Measurements from ENCODE around the gene ACSL6. TPM values are rescaled to one million over a fixed set of nuclear protein-coding genes. Genes with fewer than 3 reads are reported as not detected.

ACSL6 gene
- polyA plus RNA-seq, 4 donors = 0.89 to 4.9 (median 2.7) TPM

GRCh38 chr5:131976414-131977211, 34.8 kb downstream of the ACSL6 start:
- Histone ChIP-seq H3K36me3 (ENCODE audit: control insufficient read depth in 3 of 3, insufficient read depth in 2 of 3, low read depth in 1 of 3, low read length in 3 of 3) (no peaks in the 10 kb centered on the region), H3K27me3 (ENCODE audit: control insufficient read depth in 3 of 3, insufficient read depth in 3 of 3, low read length in 3 of 3) (no peaks in the 10 kb centered on the region), H3K9me3 (ENCODE audit: control insufficient read depth in 2 of 2, insufficient read depth in 1 of 2, low read depth in 1 of 2, low read length in 1 of 2) (no peaks in the 10 kb centered on the region), H3K27ac (ENCODE audit: low read depth in 1 of 3, low read length in 2 of 3) (no peak overlapping the region), H3K4me3 (ENCODE audit: low read depth in 1 of 3, low read length in 3 of 3) (no peak overlapping the region), H3K4me1 (ENCODE audit: control insufficient read depth in 3 of 3, insufficient read depth in 2 of 3, low read depth in 1 of 3, low read length in 2 of 3) (peaks cover 0 to 7% (median 3%) of the 10 kb centered on the region in 3 donors)
- WGBS, 3 donors = 91% methylated on average over 6 of the region's 6 CpGs
- DNase-seq (no peak), FAIRE-seq (no peak)

GRCh38 chr5:131974956-131975726, 36.3 kb downstream of the ACSL6 start:
- Histone ChIP-seq H3K4me3 (ENCODE audit: low read depth in 1 of 3, low read length in 3 of 3) (no peak overlapping the region), H3K9me3 (ENCODE audit: control insufficient read depth in 2 of 2, insufficient read depth in 1 of 2, low read depth in 1 of 2, low read length in 1 of 2) (no peaks in the 10 kb centered on the region), H3K27ac (ENCODE audit: low read depth in 1 of 3, low read length in 2 of 3) (peak overlapping the region in 1 of 3 donors; percentile 41), H3K27me3 (ENCODE audit: control insufficient read depth in 3 of 3, insufficient read depth in 3 of 3, low read length in 3 of 3) (no peaks in the 10 kb centered on the region), H3K4me1 (ENCODE audit: control insufficient read depth in 3 of 3, insufficient read depth in 2 of 3, low read depth in 1 of 3, low read length in 2 of 3) (peaks cover 0 to 7% (median 3%) of the 10 kb centered on the region in 3 donors), H3K36me3 (ENCODE audit: control insufficient read depth in 3 of 3, insufficient read depth in 2 of 3, low read depth in 1 of 3, low read length in 3 of 3) (no peaks in the 10 kb centered on the region)
- DNase-seq (peak; percentile 32 to 44), FAIRE-seq (no peak)
- WGBS, 3 donors = 42 to 47% (median 44%) methylated on average over 11 to 12 of the region's 12 CpGs

GRCh38 chr5:131974622-131974955, 36.9 kb downstream of the ACSL6 start:
- WGBS, 3 donors = 69 to 77% (median 71%) methylated on average over 5 of the region's 5 CpGs
- no peaks in the 10 kb centered on the region for H3K27me3 ChIP-seq (ENCODE audit: control insufficient read depth in 3 of 3, insufficient read depth in 3 of 3, low read length in 3 of 3)
- H3K9me3 ChIP-seq (ENCODE audit: control insufficient read depth in 2 of 2, insufficient read depth in 1 of 2, low read depth in 1 of 2, low read length in 1 of 2) = no peaks in the 10 kb centered on the region
- H3K36me3 ChIP-seq (ENCODE audit: control insufficient read depth in 3 of 3, insufficient read depth in 2 of 3, low read depth in 1 of 3, low read length in 3 of 3) = no peaks in the 10 kb centered on the region
- peak overlapping the region in 1 of 3 donors; percentile 14 for H3K27ac ChIP-seq (ENCODE audit: low read depth in 1 of 3, low read length in 2 of 3)
- no peak for FAIRE-seq
- no peak overlapping the region for H3K4me3 ChIP-seq (ENCODE audit: low read depth in 1 of 3, low read length in 3 of 3)
- no peak for DNase-seq
- peaks cover 0 to 7% (median 3%) of the 10 kb centered on the region in 3 donors for H3K4me1 ChIP-seq (ENCODE audit: control insufficient read depth in 3 of 3, insufficient read depth in 2 of 3, low read depth in 1 of 3, low read length in 2 of 3)

GRCh38 chr5:131974016-131974415, 37.4 kb downstream of the ACSL6 start:
- H3K4me3 ChIP-seq (ENCODE audit: low read depth in 1 of 3, low read length in 3 of 3) = no peak overlapping the region
- 83 to 94% (median 93%) methylated on average over 1 of the region's 1 CpG for WGBS, 3 donors
- peaks cover 0 to 7% (median 3%) of the 10 kb centered on the region in 3 donors for H3K4me1 ChIP-seq (ENCODE audit: control insufficient read depth in 3 of 3, insufficient read depth in 2 of 3, low read depth in 1 of 3, low read length in 2 of 3)
- no peaks in the 10 kb centered on the region for H3K36me3 ChIP-seq (ENCODE audit: control insufficient read depth in 3 of 3, insufficient read depth in 2 of 3, low read depth in 1 of 3, low read length in 3 of 3)
- no peaks in the 10 kb centered on the region for H3K27me3 ChIP-seq (ENCODE audit: control insufficient read depth in 3 of 3, insufficient read depth in 3 of 3, low read length in 3 of 3)
- no peaks in the 10 kb centered on the region for H3K9me3 ChIP-seq (ENCODE audit: control insufficient read depth in 2 of 2, insufficient read depth in 1 of 2, low read depth in 1 of 2, low read length in 1 of 2)
- no peak for DNase-seq
- no peak for FAIRE-seq
- H3K27ac ChIP-seq (ENCODE audit: low read depth in 1 of 3, low read length in 2 of 3) = peak overlapping the region in 1 of 3 donors; percentile 14

GRCh38 chr5:131973089-131973712, 38.3 kb downstream of the ACSL6 start:
- Histone ChIP-seq H3K36me3 (ENCODE audit: control insufficient read depth in 3 of 3, insufficient read depth in 2 of 3, low read depth in 1 of 3, low read length in 3 of 3) (no peaks in the 10 kb centered on the region), H3K27ac (ENCODE audit: low read depth in 1 of 3, low read length in 2 of 3) (no peak overlapping the region), H3K27me3 (ENCODE audit: control insufficient read depth in 3 of 3, insufficient read depth in 3 of 3, low read length in 3 of 3) (no peaks in the 10 kb centered on the region), H3K4me3 (ENCODE audit: low read depth in 1 of 3, low read length in 3 of 3) (no peak overlapping the region), H3K4me1 (ENCODE audit: control insufficient read depth in 3 of 3, insufficient read depth in 2 of 3, low read depth in 1 of 3, low read length in 2 of 3) (peaks cover 0 to 7% (median 3%) of the 10 kb centered on the region in 3 donors), H3K9me3 (ENCODE audit: control insufficient read depth in 2 of 2, insufficient read depth in 1 of 2, low read depth in 1 of 2, low read length in 1 of 2) (no peaks in the 10 kb centered on the region)
- FAIRE-seq (no peak), DNase-seq (no peak)
- WGBS, 3 donors = 91 to 97% (median 95%) methylated on average over 8 to 9 of the region's 9 CpGs

GRCh38 chr5:131968396-131968954, 43.0 kb downstream of the ACSL6 start:
- H3K9me3 ChIP-seq (ENCODE audit: control insufficient read depth in 2 of 2, insufficient read depth in 1 of 2, low read depth in 1 of 2, low read length in 1 of 2) = no peaks in the 10 kb centered on the region
- FAIRE-seq (no peak), DNase-seq (no peak)
- H3K4me3 ChIP-seq (ENCODE audit: low read depth in 1 of 3, low read length in 3 of 3) = no peak overlapping the region
- no peaks in the 10 kb centered on the region for H3K27me3 ChIP-seq (ENCODE audit: control insufficient read depth in 3 of 3, insufficient read depth in 3 of 3, low read length in 3 of 3)
- no peak overlapping the region for H3K27ac ChIP-seq (ENCODE audit: low read depth in 1 of 3, low read length in 2 of 3)
- H3K36me3 ChIP-seq (ENCODE audit: control insufficient read depth in 3 of 3, insufficient read depth in 2 of 3, low read depth in 1 of 3, low read length in 3 of 3) = no peaks in the 10 kb centered on the region
- H3K4me1 ChIP-seq (ENCODE audit: control insufficient read depth in 3 of 3, insufficient read depth in 2 of 3, low read depth in 1 of 3, low read length in 2 of 3) = no peaks in the 10 kb centered on the region
- WGBS, 3 donors = 88 to 89% (median 88%) methylated on average over 5 of the region's 5 CpGs

GRCh38 chr5:131966551-131966950, 44.9 kb downstream of the ACSL6 start:
- Histone ChIP-seq H3K4me3 (ENCODE audit: low read depth in 1 of 3, low read length in 3 of 3) (no peak overlapping the region), H3K4me1 (ENCODE audit: control insufficient read depth in 3 of 3, insufficient read depth in 2 of 3, low read depth in 1 of 3, low read length in 2 of 3) (no peaks in the 10 kb centered on the region), H3K9me3 (ENCODE audit: control insufficient read depth in 2 of 2, insufficient read depth in 1 of 2, low read depth in 1 of 2, low read length in 1 of 2) (no peaks in the 10 kb centered on the region), H3K27ac (ENCODE audit: low read depth in 1 of 3, low read length in 2 of 3) (no peak overlapping the region), H3K27me3 (ENCODE audit: control insufficient read depth in 3 of 3, insufficient read depth in 3 of 3, low read length in 3 of 3) (no peaks in the 10 kb centered on the region), H3K36me3 (ENCODE audit: control insufficient read depth in 3 of 3, insufficient read depth in 2 of 3, low read depth in 1 of 3, low read length in 3 of 3) (no peaks in the 10 kb centered on the region)
- no peak for FAIRE-seq
- DNase-seq = no peak
- 92 to 100% (median 94%) methylated on average over 1 of the region's 1 CpG for WGBS, 3 donors

- 76 to 87% (median 83%) methylated on average over 6 of the region's 6 CpGs for WGBS, 3 donors
- H3K4me1 ChIP-seq (ENCODE audit: control insufficient read depth in 3 of 3, insufficient read depth in 2 of 3, low read depth in 1 of 3, low read length in 2 of 3) = no peaks in the 10 kb centered on the region
- H3K27ac ChIP-seq (ENCODE audit: low read depth in 1 of 3, low read length in 2 of 3) = no peak overlapping the region
- FAIRE-seq (no peak), DNase-seq (no peak)
- H3K9me3 ChIP-seq (ENCODE audit: control insufficient read depth in 2 of 2, insufficient read depth in 1 of 2, low read depth in 1 of 2, low read length in 1 of 2) = no peaks in the 10 kb centered on the region
- H3K4me3 ChIP-seq (ENCODE audit: low read depth in 1 of 3, low read length in 3 of 3) = no peak overlapping the region
- H3K27me3 ChIP-seq (ENCODE audit: control insufficient read depth in 3 of 3, insufficient read depth in 3 of 3, low read length in 3 of 3) = no peaks in the 10 kb centered on the region
- H3K36me3 ChIP-seq (ENCODE audit: control insufficient read depth in 3 of 3, insufficient read depth in 2 of 3, low read depth in 1 of 3, low read length in 3 of 3) = no peaks in the 10 kb centered on the region
Observed at GRCh38 chr5:131965826-131966415, 45.5 kb downstream of the ACSL6 start.

Data from small intestine (tissue), 7 donors.